ENCODE data around the gene TBC1D5.
"Not testable (repeated sequence)": the region's sequence is repeated elsewhere in the genome, so short reads cannot be mapped to it uniquely, and the experiment has no call there.

The TBC1D5 gene

GRCh38 chr3:17741621-17742101 lies 770 bp downstream of the TBC1D5 start:
- Mint-ChIP-seq H3K36me3 (ENCODE audit: low read depth) (peaks cover 8% of the 10 kb centered on the region), H3K27ac (peak overlapping the region; percentile 60), H3K9me3 (no peaks in the 10 kb centered on the region), H3K27me3 (ENCODE audit: low read depth) (no peaks in the 10 kb centered on the region), H3K4me1 (ENCODE audit: low read depth) (peaks cover 28% of the 10 kb centered on the region), H3K4me3 (peak overlapping the region; percentile 79)

GRCh38 chr3:17740721-17741141 lies 1.7 kb downstream of the TBC1D5 start:
- no peaks in the 10 kb centered on the region for H3K27me3 Mint-ChIP-seq (ENCODE audit: low read depth)
- peak overlapping the region; percentile 79 for H3K4me3 Mint-ChIP-seq
- H3K4me1 Mint-ChIP-seq (ENCODE audit: low read depth) = peaks cover 28% of the 10 kb centered on the region
- peaks cover 8% of the 10 kb centered on the region for H3K36me3 Mint-ChIP-seq (ENCODE audit: low read depth)
- H3K9me3 Mint-ChIP-seq = no peaks in the 10 kb centered on the region
- H3K27ac Mint-ChIP-seq = peak overlapping the region; percentile 27

GRCh38 chr3:17738921-17739320 lies 3.5 kb downstream of the TBC1D5 start:
- Mint-ChIP-seq H3K36me3 (ENCODE audit: low read depth) (peaks cover 8% of the 10 kb centered on the region), H3K27ac (no peak overlapping the region), H3K27me3 (ENCODE audit: low read depth) (no peaks in the 10 kb centered on the region), H3K4me1 (ENCODE audit: low read depth) (peaks cover 28% of the 10 kb centered on the region), H3K4me3 (no peak overlapping the region), H3K9me3 (no peaks in the 10 kb centered on the region)

- Mint-ChIP-seq H3K9me3 (no peaks in the 10 kb centered on the region), H3K27me3 (ENCODE audit: low read depth) (no peaks in the 10 kb centered on the region), H3K4me1 (ENCODE audit: low read depth) (peaks cover 28% of the 10 kb centered on the region), H3K36me3 (ENCODE audit: low read depth) (peaks cover 9% of the 10 kb centered on the region), H3K4me3 (no peak overlapping the region), H3K27ac (no peak overlapping the region)
These were observed 4.2 kb downstream of the TBC1D5 start for GRCh38 chr3:17738219-17738618.

GRCh38 chr3:17737591-17737990 lies 4.8 kb downstream of the TBC1D5 start:
- no peak overlapping the region for H3K27ac Mint-ChIP-seq
- no peaks in the 10 kb centered on the region for H3K27me3 Mint-ChIP-seq (ENCODE audit: low read depth)
- no peaks in the 10 kb centered on the region for H3K9me3 Mint-ChIP-seq
- peaks cover 13% of the 10 kb centered on the region for H3K36me3 Mint-ChIP-seq (ENCODE audit: low read depth)
- H3K4me3 Mint-ChIP-seq = no peak overlapping the region
- peaks cover 30% of the 10 kb centered on the region for H3K4me1 Mint-ChIP-seq (ENCODE audit: low read depth)

GRCh38 chr3:17735362-17735761 lies 7.1 kb downstream of the TBC1D5 start:
- peaks cover 18% of the 10 kb centered on the region for H3K36me3 Mint-ChIP-seq (ENCODE audit: low read depth)
- H3K4me1 Mint-ChIP-seq (ENCODE audit: low read depth) = peaks cover 29% of the 10 kb centered on the region
- H3K9me3 Mint-ChIP-seq; H3K4me3 Mint-ChIP-seq; H3K27me3 Mint-ChIP-seq (ENCODE audit: low read depth); H3K27ac Mint-ChIP-seq: not testable (repeated sequence)

GRCh38 chr3:17733768-17734167 lies 8.7 kb downstream of the TBC1D5 start:
- Mint-ChIP-seq H3K4me3 (no peak overlapping the region), H3K27ac (no peak overlapping the region), H3K4me1 (ENCODE audit: low read depth) (peaks cover 26% of the 10 kb centered on the region), H3K27me3 (ENCODE audit: low read depth) (no peaks in the 10 kb centered on the region), H3K9me3 (no peaks in the 10 kb centered on the region), H3K36me3 (ENCODE audit: low read depth) (peaks cover 23% of the 10 kb centered on the region)

- Mint-ChIP-seq H3K9me3 (no peaks in the 10 kb centered on the region), H3K4me3 (no peak overlapping the region), H3K27me3 (ENCODE audit: low read depth) (no peaks in the 10 kb centered on the region), H3K27ac (no peak overlapping the region), H3K4me1 (ENCODE audit: low read depth) (peaks cover 25% of the 10 kb centered on the region), H3K36me3 (ENCODE audit: low read depth) (peaks cover 25% of the 10 kb centered on the region)
These were observed 9.2 kb downstream of the TBC1D5 start for GRCh38 chr3:17733215-17733614.

- Mint-ChIP-seq H3K27me3 (ENCODE audit: low read depth) (no peaks in the 10 kb centered on the region), H3K36me3 (ENCODE audit: low read depth) (peaks cover 32% of the 10 kb centered on the region), H3K4me3 (no peak overlapping the region), H3K27ac (no peak overlapping the region), H3K9me3 (peaks cover 5% of the 10 kb centered on the region), H3K4me1 (ENCODE audit: low read depth) (peaks cover 17% of the 10 kb centered on the region)
These were observed 12.0 kb downstream of the TBC1D5 start for GRCh38 chr3:17730318-17730967.

- peaks cover 5% of the 10 kb centered on the region for H3K9me3 Mint-ChIP-seq
- no peak overlapping the region for H3K4me3 Mint-ChIP-seq
- no peak overlapping the region for H3K27ac Mint-ChIP-seq
- peaks cover 26% of the 10 kb centered on the region for H3K36me3 Mint-ChIP-seq (ENCODE audit: low read depth)
- H3K4me1 Mint-ChIP-seq (ENCODE audit: low read depth) = peaks cover 7% of the 10 kb centered on the region
- no peaks in the 10 kb centered on the region for H3K27me3 Mint-ChIP-seq (ENCODE audit: low read depth)
These were observed 16.1 kb downstream of the TBC1D5 start for GRCh38 chr3:17726313-17726712.

GRCh38 chr3:17725844-17726243 lies 16.6 kb downstream of the TBC1D5 start:
- H3K27ac Mint-ChIP-seq; H3K27me3 Mint-ChIP-seq (ENCODE audit: low read depth); H3K4me3 Mint-ChIP-seq; H3K9me3 Mint-ChIP-seq; H3K4me1 Mint-ChIP-seq (ENCODE audit: low read depth): not testable (repeated sequence)
- H3K36me3 Mint-ChIP-seq (ENCODE audit: low read depth) = peaks cover 24% of the 10 kb centered on the region

- Mint-ChIP-seq H3K4me1 (ENCODE audit: low read depth) (no peaks in the 10 kb centered on the region), H3K9me3 (peaks cover 5% of the 10 kb centered on the region), H3K27ac (no peak overlapping the region), H3K36me3 (ENCODE audit: low read depth) (peaks cover 20% of the 10 kb centered on the region), H3K4me3 (no peak overlapping the region), H3K27me3 (ENCODE audit: low read depth) (no peaks in the 10 kb centered on the region)
These were observed 17.5 kb downstream of the TBC1D5 start for GRCh38 chr3:17724948-17725347.

GRCh38 chr3:17724122-17724521 lies 18.3 kb downstream of the TBC1D5 start:
- H3K4me1 Mint-ChIP-seq (ENCODE audit: low read depth) = no peaks in the 10 kb centered on the region
- peaks cover 16% of the 10 kb centered on the region for H3K36me3 Mint-ChIP-seq (ENCODE audit: low read depth)
- peaks cover 5% of the 10 kb centered on the region for H3K9me3 Mint-ChIP-seq
- no peak overlapping the region for H3K4me3 Mint-ChIP-seq
- H3K27ac Mint-ChIP-seq = no peak overlapping the region
- no peaks in the 10 kb centered on the region for H3K27me3 Mint-ChIP-seq (ENCODE audit: low read depth)

- H3K27ac Mint-ChIP-seq = no peak overlapping the region
These were observed 25.0 kb downstream of the TBC1D5 start for GRCh38 chr3:17717411-17717810.

GRCh38 chr3:17714473-17714872 lies 28.0 kb downstream of the TBC1D5 start:
- Mint-ChIP-seq H3K36me3 (ENCODE audit: low read depth) (peaks cover 24% of the 10 kb centered on the region), H3K9me3 (peaks cover 25% of the 10 kb centered on the region), H3K27ac (no peak overlapping the region), H3K4me3 (no peak overlapping the region), H3K4me1 (ENCODE audit: low read depth) (no peaks in the 10 kb centered on the region), H3K27me3 (ENCODE audit: low read depth) (no peaks in the 10 kb centered on the region)

More at GRCh38 chr3:17717411-17717810, 25.0 kb downstream of the TBC1D5 start:
- no peaks in the 10 kb centered on the region for H3K27me3 Mint-ChIP-seq (ENCODE audit: low read depth)
- peaks cover 24% of the 10 kb centered on the region for H3K36me3 Mint-ChIP-seq (ENCODE audit: low read depth)
- peaks cover 25% of the 10 kb centered on the region for H3K9me3 Mint-ChIP-seq
- H3K4me1 Mint-ChIP-seq (ENCODE audit: low read depth) = no peaks in the 10 kb centered on the region
- H3K4me3 Mint-ChIP-seq = no peak overlapping the region

Data from T-helper 1 cell treated with Interleukin-12 subunit alpha and Interleukin-12 subunit beta and Interleukin-4 antibody, amounts not matched to agents 30 μg/mL and 1 μg/mL, for 36 hours (primary cell).